Measurements from ENCODE around the gene TXNL4A.

- TF ChIP-seq CTCF (IDR thresholded peaks at IDR 0.05) (no peak), POLR2A (IDR thresholded peaks at IDR 0.05) (no peak)
Observed at GRCh38 chr18:80012714-80013113, 24.4 kb upstream of the TXNL4A start.
